ENCODE results near the gene TBC1D14.
"Not testable (repeated sequence)": the region's sequence is repeated elsewhere in the genome, so short reads cannot be mapped to it uniquely, and the experiment has no call there.

DNA sequence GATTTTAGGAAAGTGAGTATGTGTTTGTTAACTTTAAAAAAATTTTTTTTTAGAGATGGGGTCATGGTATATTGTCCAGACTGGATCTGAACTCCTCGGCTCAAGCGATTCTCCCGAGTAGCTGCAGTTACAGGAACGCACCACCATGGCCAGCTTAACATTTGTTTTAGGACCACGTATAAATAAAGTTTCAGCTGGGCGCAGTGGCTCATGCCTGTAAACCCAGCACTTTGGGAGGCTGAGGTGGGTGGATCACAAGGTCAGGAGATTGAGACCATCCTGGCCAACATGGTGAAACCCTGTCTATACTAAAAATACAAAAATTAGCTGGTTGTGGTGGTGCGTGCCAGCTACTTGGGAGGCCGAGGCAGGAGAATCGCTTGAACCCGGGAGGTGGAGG, 2.3 kb downstream of the TBC1D14 start:
- not testable (repeated sequence) for TF ChIP-seq GABPA (IDR thresholded peaks at IDR 0.05; ENCODE audit: low read depth); CTCF (IDR thresholded peaks at IDR 0.05); RXRA (IDR thresholded peaks at IDR 0.05; ENCODE audit: borderline replicate concordance, low read depth); SIN3A (IDR thresholded peaks at IDR 0.05; ENCODE audit: borderline replicate concordance, low read depth, low read length); FOXJ3 (CRISPR knock-in tag; IDR thresholded peaks at IDR 0.05); FOXM1 (IDR thresholded peaks at IDR 0.05; ENCODE audit: low read depth); NFIC (IDR thresholded peaks at IDR 0.05; ENCODE audit: borderline replicate concordance); POLR2AphosphoS5 (IDR thresholded peaks at IDR 0.05; ENCODE audit: low read depth, low read length); YY1 (IDR thresholded peaks at IDR 0.05; ENCODE audit: low read depth); EP300 (IDR thresholded peaks at IDR 0.05; ENCODE audit: borderline replicate concordance in 1 of 2, low read depth in 1 of 2, low read length in 1 of 2); PBX3 (IDR thresholded peaks at IDR 0.05); RAD21 (IDR thresholded peaks at IDR 0.05; ENCODE audit: low read length)
- TF ChIP-seq, protein P1, sequence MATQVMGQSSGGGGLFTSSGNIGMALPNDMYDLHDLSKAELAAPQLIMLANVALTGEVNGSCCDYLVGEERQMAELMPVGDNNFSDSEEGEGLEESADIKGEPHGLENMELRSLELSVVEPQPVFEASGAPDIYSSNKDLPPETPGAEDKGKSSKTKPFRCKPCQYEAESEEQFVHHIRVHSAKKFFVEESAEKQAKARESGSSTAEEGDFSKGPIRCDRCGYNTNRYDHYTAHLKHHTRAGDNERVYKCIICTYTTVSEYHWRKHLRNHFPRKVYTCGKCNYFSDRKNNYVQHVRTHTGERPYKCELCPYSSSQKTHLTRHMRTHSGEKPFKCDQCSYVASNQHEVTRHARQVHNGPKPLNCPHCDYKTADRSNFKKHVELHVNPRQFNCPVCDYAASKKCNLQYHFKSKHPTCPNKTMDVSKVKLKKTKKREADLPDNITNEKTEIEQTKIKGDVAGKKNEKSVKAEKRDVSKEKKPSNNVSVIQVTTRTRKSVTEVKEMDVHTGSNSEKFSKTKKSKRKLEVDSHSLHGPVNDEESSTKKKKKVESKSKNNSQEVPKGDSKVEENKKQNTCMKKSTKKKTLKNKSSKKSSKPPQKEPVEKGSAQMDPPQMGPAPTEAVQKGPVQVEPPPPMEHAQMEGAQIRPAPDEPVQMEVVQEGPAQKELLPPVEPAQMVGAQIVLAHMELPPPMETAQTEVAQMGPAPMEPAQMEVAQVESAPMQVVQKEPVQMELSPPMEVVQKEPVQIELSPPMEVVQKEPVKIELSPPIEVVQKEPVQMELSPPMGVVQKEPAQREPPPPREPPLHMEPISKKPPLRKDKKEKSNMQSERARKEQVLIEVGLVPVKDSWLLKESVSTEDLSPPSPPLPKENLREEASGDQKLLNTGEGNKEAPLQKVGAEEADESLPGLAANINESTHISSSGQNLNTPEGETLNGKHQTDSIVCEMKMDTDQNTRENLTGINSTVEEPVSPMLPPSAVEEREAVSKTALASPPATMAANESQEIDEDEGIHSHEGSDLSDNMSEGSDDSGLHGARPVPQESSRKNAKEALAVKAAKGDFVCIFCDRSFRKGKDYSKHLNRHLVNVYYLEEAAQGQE (IDR thresholded peaks at IDR 0.05; ENCODE audit: low read depth, low read length), result not testable (repeated sequence)
- TF ChIP-seq, protein P2, sequence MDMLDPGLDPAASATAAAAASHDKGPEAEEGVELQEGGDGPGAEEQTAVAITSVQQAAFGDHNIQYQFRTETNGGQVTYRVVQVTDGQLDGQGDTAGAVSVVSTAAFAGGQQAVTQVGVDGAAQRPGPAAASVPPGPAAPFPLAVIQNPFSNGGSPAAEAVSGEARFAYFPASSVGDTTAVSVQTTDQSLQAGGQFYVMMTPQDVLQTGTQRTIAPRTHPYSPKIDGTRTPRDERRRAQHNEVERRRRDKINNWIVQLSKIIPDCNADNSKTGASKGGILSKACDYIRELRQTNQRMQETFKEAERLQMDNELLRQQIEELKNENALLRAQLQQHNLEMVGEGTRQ (IDR thresholded peaks at IDR 0.05; ENCODE audit: borderline replicate concordance, low read depth, low read length), result not testable (repeated sequence)
